Cardiac septum (tissue), 1 donor: ENCODE measurements around the gene KRT14. TPM values are rescaled to one million over a fixed set of nuclear protein-coding genes. Genes with fewer than 3 reads are reported as not detected.
"Not testable (repeated sequence)": the region's sequence is repeated elsewhere in the genome, so short reads cannot be mapped to it uniquely, and the experiment has no call there.

Experiments
- DNase-seq: peaks from one replicate; pipeline ENCODE4 v3.0.0-alpha.2; 2020; ENCODE audit warnings: low spot score
- intact Hi-C: fragments of 100-400 bp; cut with DNase I; formaldehyde crosslinking; loops from one replicate; pipeline ENCODE4 v1.14.0; 2022
- total RNA-seq: library from RNA; stranded (reverse); fragmentation: NEBNext Ultra II Directional; extraction: Animal tissue kit (Norgen Biotek cat#: 25700); gene quantifications from one replicate; pipeline ENCODE4 v1.2.1, GENCODE V29; 2021
- donor health status: DM: no; HTN: no; CAD: no.

Gene KRT14
- total RNA-seq, 1 donor from 2014 or later = not detected

DNA sequence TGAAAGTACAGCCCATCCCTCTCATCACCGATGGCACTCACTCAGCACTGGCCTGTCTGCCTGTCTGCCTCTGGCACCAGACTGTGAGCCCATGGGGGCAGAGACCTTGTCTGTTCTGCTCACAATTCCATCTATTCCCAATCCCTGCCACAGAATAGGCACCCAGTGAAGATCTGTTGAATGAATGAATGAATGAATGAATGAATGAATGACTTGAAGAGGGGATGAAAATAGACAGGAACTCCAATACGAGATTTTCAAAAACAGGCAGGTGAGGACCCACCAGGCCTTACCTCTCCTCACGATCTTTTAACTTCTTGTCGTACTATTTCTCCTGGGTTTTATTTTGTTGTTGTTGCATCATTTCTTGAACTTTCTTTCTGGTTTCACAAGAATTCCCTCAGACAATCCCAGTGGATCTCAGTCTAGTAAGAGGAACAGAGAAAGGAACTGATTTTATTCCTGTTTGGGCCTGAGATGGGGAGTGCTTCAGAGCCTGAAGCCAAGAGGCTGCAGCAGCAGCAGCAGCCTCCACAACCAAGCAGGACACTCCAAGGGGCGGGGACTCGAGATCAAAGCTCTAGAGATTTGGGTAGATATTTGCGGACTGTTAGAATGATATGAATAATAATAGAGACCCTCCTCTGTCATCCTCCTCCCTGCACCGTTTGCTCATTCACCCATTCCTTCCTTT lies 32.6 kb downstream of the KRT14 start:
- intact Hi-C loops = no loop called here

DNA sequence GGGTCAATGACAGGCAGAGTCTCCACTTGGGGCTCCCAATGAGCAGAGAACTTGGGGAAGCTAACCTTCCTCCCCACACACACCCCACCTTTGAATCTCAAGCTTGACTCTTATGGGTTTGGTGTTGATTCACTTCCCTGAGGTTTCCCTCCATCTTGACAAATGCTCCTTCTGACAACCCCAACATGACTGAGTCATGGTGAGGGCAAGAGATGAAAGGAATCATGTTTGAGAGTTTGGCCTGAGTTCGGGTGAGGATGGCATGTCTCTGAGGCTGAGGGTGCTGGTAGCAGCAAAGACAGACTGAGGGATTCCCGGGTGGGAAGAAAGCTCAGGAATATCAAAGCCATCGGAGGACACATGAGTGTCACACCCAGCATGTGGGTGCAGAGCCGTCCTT lies 33.5 kb downstream of the KRT14 start:
- intact Hi-C loops = no loop called here

More for the DNA sequence above, 32.6 kb downstream of the KRT14 start:
- DNase-seq = no peak

GRCh38 chr17:41552455-41552854 lies 34.2 kb downstream of the KRT14 start:
- intact Hi-C loops = no loop called here
- DNase-seq = no peak

More for the DNA sequence above, 33.5 kb downstream of the KRT14 start:
- no peak for DNase-seq

DNA sequence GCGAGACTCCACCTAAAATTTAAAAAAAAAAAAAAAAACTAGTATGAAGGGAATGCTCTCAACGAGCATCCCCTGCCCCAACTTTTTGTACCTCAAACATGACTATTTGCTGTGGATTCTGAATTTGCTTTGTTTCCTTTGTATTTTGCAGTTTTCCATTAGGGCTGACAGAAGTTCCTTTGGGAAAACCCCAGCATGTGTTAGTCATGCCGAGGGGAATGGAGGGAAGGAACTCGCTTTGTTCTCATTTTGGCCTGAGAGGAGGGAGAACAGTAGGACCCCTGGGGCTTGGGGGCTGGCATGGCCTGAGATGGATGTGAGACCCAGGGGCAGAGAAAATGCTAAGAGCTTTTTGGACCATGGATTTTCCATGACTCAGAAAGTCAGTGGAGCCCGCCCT lies 35.3 kb downstream of the KRT14 start:
- DNase-seq = no peak
- intact Hi-C loops = no loop called here

DNA sequence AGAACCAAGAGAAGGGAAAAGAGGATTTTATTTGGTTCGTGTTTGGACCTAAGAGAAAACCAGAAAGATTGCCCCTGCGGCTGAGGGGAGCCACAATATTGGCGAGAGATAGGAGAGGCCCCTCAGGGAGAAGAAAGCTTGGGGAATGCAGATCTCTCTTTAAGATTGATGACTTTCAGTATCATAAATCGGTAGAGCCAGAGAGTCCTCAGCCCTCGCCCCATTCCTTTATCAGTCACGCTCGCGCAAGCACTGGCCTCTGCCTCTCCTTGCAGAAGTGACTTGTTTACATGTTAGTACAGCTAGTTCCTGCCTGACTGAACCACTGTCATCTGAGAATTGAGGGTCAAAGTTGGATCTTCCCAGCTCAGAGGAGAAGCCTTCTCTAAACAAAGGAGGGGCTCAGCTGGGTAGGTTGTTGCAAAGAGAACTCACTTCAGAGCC lies 37.1 kb downstream of the KRT14 start:
- intact Hi-C loops = loop anchor here (1.0 to 2.0 kb wide), 3 partner anchors 99 to 641 kb away; no protein-coding TSS in a partner anchor
- DNase-seq = no peak

GRCh38 chr17:41548844-41549595 lies 37.7 kb downstream of the KRT14 start:
- DNase-seq = peak; percentile 94
- intact Hi-C loops = loop anchor here (1.0 to 2.0 kb wide), 3 partner anchors 99 to 640 kb away; no protein-coding TSS in a partner anchor

- intact Hi-C loops = loop anchor here (2.0 kb wide), 1 partner anchor 639 kb away; no protein-coding TSS in a partner anchor
- peak; percentile 79 for DNase-seq
Measured at GRCh38 chr17:41547921-41548843, 38.5 kb downstream of the KRT14 start.

GRCh38 chr17:41547378-41547841 lies 39.3 kb downstream of the KRT14 start:
- intact Hi-C loops = no loop called here
- no peak for DNase-seq

- no peak for DNase-seq
- intact Hi-C loops = no loop called here
Measured at GRCh38 chr17:41546819-41547218, 39.9 kb downstream of the KRT14 start.

DNA sequence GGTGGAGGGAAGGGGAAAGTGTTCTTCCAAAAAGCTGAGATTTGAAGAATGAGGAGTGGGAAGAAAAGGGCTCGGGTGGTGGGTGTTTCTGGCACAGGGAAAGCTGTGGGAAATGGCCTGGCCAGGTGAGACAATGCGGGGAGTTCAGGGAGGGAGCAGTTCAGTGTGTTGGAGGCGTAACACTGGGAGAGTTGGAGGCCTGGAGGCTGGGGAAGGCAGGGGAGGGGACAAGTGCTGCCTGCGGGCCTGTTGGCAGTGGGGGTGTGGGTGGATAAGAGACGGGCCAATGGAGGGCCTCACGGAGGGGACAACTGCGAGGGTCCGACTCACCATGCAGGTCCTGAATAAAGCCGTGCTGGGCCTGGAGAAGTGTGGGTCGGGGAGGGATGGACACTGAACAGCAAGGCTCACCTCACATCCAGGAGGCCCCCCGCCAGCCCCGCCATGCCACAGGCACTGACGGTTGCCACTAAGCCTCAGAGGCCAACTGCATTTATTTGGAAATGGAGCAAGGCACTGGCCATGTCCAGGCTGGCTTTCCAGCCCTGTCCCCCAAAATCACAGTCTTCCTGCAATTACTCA lies 40.8 kb downstream of the KRT14 start:
- intact Hi-C loops = no loop called here
- DNase-seq = no peak

GRCh38 chr17:41544935-41545334 lies 41.8 kb downstream of the KRT14 start:
- no peak for DNase-seq

GRCh38 chr17:41544491-41544892 lies 42.2 kb downstream of the KRT14 start:
- intact Hi-C loops = no loop called here
- DNase-seq = no peak

More at GRCh38 chr17:41544935-41545334, 41.8 kb downstream of the KRT14 start:
- intact Hi-C loops = no loop called here

DNA sequence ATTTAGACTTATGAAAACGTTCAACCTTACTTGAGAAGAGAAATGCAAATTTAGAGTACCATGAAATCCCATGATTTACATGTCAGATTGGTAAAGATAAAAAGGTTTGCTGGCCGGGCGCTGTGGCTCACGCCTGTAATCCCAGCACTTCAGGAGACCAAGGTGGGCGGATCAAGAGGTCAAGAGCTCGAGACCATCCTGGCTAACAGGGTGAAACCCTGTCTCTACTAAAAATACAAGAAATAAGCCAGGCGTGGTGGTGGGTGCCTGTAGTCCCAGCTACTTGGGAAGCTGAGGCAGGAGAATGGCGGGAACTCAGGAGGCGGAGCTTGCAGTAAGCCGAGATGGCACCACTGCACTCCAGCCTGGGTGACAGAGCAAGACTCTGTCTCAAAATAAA lies 43.9 kb downstream of the KRT14 start:
- intact Hi-C loops, DNase-seq: not testable (repeated sequence)

- no peak for DNase-seq
- intact Hi-C loops = no loop called here
Measured at GRCh38 chr17:41542357-41542756, 44.3 kb downstream of the KRT14 start.

- DNase-seq = no peak
- intact Hi-C loops = no loop called here
Measured at GRCh38 chr17:41540921-41541625, 45.6 kb downstream of the KRT14 start.

DNA sequence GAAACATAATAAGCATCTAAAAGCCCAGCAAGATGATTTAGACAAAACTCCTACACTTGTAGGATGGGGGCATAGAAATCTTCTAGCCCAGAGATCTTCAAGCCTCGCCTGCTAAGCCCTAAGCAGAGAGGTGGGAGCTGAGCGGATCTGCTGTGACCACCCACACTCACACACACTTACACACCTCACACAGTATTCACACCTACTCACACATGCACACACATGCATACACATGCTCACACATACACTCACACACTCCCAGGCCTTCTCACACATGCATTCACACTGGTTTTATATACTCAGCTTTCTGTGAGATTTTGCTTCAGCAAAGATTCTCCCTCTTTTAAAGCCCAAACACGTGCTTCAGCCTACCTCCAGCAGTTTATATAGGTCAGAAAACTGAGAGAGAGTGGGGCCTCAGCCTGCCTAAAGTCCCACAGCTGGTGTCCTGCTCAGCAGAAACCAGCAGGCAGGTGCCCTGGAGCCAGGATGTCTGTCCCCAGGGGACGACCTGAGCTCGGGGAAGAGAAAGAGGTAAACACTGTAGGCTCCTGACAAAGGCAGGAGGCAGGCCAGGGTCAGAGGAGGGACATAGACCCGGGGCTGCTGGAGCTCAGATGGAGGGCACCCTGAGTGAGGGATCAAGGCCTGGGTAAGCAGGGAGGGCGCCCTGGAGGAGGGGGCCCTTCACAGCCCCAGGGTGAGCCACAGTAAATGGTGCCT lies 46.6 kb downstream of the KRT14 start:
- no peak for DNase-seq
- intact Hi-C loops = no loop called here

DNA sequence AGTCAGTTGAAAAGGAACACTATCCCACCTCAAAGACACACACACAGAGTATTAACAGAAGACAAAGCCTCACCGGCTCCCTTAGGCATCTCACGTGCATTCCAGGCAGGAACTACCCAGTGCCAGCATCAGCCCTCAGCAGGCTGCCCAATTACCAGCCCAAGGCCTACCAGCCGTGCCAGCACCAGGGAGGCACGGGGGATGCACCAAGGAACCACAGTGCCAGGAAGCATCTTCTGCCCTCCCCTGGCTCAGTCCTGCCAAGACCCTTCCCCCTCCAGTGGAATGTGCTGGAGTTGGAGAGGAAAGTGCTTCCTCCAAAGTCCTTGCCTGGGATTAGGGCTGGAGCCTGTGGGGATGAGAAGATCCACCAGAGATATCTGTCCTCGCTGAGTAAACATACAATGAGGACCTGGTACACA lies 47.6 kb downstream of the KRT14 start:
- intact Hi-C loops = no loop called here
- DNase-seq = no peak

DNA sequence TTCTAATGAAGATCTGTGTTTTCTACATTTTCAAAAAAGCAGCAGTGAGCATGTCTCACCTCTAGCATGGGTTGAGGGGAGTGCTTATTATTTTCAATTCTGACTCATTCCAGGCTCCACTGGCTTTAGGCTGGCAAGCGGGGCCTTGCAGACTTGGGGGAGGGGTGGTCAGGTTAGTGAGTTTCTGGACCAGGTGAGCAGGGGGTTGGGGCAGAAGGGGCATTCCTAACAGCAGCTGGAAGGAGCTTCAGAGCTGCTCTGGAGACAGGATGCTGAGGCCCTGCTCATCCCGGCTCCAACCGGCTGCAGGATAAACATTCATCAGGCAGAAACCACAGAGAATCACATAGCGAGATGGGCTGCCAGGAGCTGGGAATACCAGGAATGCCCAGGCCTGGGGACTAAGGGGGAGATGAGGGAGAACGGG lies 48.1 kb downstream of the KRT14 start:
- DNase-seq = no peak
- intact Hi-C loops = no loop called here
